ENCODE measurements around the gene NEURL3.
A peak's percentile ranks its signal among the peaks of the same experiment; 100 is the strongest.

NEURL3 gene

GRCh38 chr2:96539215-96539920 is 34.2 kb upstream of the NEURL3 start:
- no peak for DNase-seq (ENCODE audit: low spot score)

DNA sequence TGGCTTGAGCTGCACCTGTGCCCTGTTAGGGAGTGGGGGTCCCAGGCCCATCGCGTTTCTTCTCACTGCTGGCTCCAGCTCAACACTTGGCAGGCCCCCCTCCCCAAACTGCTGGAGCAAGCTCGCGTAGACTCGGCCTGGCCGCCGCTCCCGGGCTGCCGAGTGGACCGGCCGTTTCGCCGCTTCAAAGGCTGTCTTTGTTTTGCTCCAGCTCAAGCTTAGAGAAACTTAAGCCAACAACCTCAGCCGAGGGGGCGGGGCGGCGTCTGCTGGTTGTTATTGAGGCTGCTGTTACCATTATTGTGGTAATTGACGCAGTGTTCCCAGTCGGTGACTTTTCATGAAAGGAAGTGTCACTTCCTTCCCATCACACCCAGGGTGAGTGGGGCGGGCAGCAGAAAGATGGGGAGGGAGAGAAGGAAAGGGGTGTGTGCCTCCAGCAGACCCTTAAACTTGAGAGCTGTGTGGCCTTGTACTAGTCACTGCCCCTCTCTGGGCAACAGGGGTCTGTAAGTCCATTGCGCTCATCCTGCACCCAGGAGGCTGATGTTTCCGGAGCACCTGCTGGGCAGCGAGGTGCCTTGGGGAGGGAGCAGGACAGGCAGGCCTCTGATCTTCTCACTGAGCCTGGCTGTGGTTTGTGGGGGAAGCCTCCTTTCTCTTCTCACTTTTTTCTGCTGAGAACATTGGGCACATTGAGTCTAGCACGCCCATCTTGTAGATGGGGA is 33.5 kb upstream of the NEURL3 start:
- no peak for DNase-seq (ENCODE audit: low spot score)

GRCh38 chr2:96537734-96538486 is 32.8 kb upstream of the NEURL3 start:
- DNase-seq (ENCODE audit: low spot score), result no peak

DNA sequence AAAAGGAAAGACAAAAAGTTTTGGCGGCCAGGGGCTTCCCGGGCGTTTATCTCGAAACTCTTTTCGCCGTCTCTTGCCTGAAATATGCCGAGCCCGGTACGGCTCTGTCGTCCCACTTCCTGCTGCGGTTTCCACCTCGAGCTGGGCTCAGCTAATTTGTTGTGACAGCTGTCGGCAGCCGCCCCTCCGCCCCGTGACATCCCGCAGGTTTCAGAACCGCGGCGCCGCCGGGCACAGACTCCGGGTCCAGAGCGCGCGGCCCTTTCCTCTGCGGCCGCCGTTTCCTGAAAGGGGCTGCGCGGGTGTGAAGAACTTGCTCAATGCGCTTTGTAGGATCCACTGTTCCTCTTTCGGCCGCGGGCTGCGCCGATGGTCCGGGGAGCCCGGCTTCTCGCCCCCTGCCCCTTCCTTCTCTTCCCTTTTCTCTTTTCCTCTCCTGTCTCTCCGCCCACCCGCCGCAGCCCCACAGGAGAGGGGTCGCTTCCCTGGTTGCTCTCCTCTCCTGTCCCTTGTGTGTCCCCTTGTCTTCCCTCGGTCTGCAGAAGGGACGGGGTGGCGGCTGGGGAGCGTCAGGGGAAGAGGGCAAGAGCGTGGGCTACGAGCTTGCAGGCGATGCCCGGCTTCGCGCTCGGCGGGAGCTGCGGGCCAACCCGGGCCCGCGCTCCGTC is 32.0 kb upstream of the NEURL3 start:
- peak; percentile 67 for DNase-seq (ENCODE audit: low spot score)

GRCh38 chr2:96536445-96537065 is 31.4 kb upstream of the NEURL3 start, which contains the start of gene ARID5A:
Gene ARID5A, plus strand, starts transcription at chr2:96536752. Its CDS starts 75 bp downstream, at chr2:96536827.
- peak; percentile 87 for DNase-seq (ENCODE audit: low spot score)

DNA sequence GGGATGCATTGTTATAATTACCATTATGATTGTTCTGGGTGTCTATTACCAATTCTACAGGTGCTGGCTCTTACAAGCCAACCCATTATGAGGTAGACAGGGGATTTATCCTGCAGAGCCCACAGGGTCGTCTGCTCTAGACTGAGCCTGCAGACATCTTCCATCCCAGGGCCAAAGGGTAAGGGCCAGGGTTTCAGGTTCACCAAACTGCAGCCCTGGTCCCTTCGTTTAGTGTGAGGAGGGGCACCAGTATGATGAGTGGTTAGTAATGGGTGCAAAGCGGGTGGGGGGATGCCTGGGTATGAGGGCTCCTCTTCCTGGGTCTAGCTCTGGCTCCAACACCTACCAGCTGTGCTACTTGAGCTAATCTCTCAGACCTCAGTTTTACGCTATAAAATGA is 30.2 kb upstream of the NEURL3 start:
- DNase-seq (ENCODE audit: low spot score), result no peak

DNA sequence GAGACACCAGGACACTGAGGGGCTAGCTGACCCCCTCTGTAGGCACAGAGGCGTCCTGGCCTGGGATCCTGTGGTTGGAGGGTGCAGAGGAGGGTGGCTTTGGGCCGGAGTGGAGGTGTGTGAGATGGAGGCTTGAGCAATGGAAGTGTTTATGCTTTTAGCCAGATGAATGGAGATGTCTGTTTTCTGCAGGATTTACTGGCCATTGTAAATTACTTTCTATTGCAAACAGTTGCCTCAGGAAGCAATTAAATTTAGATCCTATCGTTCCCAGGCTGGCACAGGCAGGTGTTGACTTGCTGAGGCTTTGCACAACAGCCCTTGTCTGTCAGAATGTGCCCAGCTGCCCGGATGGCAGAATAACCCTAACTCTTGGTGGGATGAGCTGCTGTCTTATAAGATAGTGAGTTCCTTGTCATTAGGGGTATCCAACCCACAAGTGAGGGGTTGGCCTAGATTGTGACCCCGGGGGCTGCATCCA is 29.6 kb upstream of the NEURL3 start:
- no peak for DNase-seq (ENCODE audit: low spot score)

DNA sequence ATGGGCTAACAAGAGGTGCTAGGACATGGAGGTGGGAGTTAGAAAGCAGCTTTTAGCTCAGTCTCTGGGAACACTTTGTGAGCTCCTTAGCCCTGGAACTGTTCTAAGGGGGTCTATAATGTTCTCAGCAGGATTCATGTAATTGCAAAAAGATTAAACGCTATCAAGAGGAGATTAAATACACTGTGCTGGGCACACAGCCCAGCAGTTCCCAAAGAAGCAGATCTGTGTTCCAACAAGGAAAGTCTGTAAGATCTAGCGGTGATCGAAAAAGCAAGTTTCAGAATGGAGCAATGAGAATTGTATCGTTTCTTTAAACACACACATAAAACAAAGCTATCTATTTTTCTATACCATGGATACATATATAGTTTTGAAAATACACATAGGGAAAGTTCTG is 29.0 kb upstream of the NEURL3 start:
- no peak for DNase-seq (ENCODE audit: low spot score)

- no peak for DNase-seq (ENCODE audit: low spot score)
Observed at GRCh38 chr2:96533292-96534073, 28.3 kb upstream of the NEURL3 start.

- no peak for DNase-seq (ENCODE audit: low spot score)
Observed at GRCh38 chr2:96532641-96533291, 27.6 kb upstream of the NEURL3 start.

- DNase-seq (ENCODE audit: low spot score), result peak; percentile 99
Observed at GRCh38 chr2:96531872-96532505, 26.8 kb upstream of the NEURL3 start.

DNA sequence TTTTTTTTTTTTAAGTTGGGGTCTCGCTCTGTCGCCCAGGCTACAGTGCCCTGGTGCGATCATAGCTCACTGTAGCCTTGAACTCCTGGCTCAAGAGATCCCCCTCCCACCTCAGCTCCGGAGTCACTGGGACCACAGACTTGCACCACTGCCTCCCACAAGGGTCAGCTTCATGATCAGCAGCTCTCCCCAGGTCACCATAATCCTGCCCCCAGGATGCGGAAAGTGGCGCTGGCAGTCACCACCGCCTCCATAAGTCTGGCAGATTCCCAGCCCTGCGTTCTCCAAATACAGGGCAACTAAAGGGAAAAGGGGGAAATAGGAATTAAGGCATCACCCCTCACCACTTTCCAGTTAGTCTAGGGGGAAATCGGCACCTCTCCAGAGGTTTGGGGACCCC is 26.2 kb upstream of the NEURL3 start:
- DNase-seq (ENCODE audit: low spot score), result no peak

DNA sequence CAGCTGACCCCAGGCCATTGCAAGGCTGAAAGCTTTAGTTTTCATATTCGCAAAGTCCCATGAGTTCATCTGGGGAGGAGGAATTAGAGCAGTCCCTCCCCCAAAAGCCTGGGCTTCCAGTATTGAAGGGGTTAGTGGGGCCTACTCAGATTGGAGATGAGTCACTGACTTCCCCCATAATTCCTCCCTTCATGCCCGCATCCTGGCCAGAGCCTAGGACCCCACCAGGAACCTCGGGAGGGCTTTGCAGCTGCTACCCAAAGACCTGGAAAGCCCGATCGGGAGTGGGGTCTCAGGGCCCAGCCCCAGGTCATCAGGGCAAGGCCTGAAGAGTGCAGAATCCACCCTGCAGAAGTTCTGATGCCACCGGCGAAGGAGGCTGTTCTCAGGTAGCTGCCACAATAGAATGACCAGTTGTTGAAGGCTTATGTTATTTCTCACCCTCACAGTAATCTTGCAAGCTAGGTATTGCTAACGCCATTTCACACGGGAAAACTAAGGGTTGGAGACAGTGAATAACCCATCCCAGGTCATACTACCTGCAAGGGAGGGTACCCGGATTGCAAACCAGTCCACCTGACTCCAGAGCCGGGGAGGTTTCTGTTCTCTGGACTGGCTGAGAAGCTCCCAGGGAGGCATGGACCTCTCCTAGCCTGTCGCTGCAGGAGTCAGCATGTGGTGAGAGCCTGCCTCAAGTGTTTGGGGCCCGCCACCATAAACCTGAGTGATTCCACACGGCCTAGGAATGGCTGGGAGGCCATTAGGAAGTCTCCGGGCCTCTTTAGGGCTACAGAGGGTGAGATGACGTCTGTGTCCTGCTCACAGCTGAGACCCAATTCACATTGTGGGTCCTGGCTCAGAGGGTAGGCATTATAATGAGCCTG is 25.6 kb upstream of the NEURL3 start:
- no peak for DNase-seq (ENCODE audit: low spot score)

GRCh38 chr2:96530144-96530430 is 24.9 kb upstream of the NEURL3 start:
- DNase-seq (ENCODE audit: low spot score), result no peak

DNA sequence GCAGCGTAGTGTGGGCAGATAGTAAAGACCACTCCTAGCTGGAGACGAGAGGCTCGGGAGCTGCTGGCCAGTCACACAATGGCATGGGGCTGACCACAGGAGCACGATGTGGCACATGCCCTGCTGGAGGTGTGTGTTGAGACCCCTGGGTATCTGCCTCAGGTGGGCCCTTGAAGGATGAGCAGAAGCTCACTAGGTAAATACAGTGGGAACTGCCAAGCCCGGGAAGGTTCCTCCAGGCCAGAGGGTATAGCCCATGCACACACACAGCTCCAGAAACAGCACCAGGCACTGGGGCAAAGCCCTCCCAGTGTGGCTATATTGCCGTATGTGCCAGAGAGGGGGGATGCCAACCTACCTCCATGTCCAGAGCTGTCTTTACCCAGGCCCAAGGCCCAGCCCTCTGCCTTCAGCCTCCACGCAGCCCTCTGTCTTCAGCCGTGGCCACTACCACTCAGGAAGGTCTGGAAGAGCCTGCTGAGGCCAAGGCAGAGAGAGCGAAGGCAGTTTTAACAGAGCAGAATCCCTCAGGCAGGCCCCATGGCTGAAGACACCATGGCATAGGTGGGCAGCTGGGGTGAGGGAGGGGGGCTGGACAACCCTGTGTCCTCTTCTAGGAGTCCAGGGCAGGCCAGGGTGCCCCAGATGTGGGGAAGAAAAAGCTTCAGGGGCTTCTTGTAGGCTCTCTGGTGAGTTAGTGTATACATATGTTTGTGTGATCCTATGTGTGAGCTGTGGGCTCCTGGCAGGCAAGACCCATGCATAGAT is 24.4 kb upstream of the NEURL3 start:
- no peak for DNase-seq (ENCODE audit: low spot score)

DNA sequence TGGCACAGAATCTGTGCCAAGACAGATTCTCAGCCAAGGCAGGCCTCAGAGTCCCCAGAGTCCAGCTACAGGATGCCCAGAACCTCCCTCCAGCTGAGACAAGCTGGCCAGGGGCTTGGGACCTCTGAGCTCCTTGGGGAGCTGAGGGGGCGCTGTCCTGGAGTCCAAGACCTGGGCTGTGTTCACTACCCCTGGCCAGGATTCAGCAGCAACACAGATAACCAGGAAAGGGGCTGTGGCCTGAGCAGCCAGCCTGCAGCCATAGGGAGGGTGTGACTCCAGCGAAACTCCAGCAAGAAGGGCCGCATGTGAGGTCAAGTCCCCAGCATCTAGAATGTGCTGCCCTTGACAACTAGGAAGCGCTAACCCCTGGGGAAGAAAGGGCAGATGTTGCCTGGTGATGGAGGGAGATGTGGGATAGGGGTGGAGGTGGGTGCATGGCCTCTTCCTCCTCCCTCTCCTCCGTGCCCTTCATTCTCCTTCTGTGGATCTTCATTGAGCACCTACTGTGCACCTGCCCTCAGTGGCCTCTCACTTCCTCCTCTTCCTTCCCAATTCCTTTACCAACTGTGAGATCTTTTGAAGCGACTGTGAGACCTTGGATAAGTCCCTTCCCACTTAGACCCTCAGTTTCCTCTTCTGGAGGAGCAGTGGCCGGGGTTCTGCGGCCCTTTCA is 23.7 kb upstream of the NEURL3 start:
- no peak for DNase-seq (ENCODE audit: low spot score)

- DNase-seq (ENCODE audit: low spot score), result no peak
Observed at GRCh38 chr2:96528006-96528699, 23.0 kb upstream of the NEURL3 start.

Measured in kidney tubule cell (primary cell).